GM12873 (cell line): ENCODE measurements around the gene PPIE.

Experiments
- CTCF ChIP-seq: IDR thresholded peaks from 2 replicates; pipeline ENCODE4 v1.5.1; 2012; ENCODE audit warnings: low read depth, mild to moderate bottlenecking, moderate library complexity, low read length, control low read depth; ENCODE audit not compliant: insufficient read depth; ENCODE audit errors: missing control alignments

PPIE gene

GRCh38 chr1:39800471-39800835 is 61.8 kb downstream of the PPIE start:
- TF ChIP-seq CTCF: no peak

- no peak for TF ChIP-seq CTCF
These were observed 64.0 kb downstream of the PPIE start for GRCh38 chr1:39802496-39803260.

- no peak for TF ChIP-seq CTCF
These were observed 66.7 kb downstream of the PPIE start for GRCh38 chr1:39805385-39805784.

- TF ChIP-seq CTCF: no peak
These were observed 70.3 kb downstream of the PPIE start for GRCh38 chr1:39808784-39809517.

DNA sequence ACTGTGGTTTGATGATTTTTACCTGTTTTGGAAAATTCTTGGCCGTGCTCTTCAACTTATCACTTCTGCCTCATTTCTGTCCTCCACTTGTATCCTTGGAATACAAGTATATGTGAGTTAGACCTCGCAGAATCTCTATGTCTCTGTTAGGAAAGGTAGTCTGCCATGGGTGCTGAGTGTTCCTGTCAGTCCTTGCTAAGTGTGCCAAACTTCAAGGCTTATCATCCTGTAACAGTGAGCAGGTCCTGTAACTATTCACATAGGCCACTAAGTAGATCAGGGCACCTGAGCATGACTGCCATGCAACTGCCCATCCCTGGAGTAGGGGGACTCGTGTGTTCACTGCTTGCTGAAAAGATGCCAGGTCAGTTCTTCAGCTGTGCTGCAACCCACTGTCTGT is 74.2 kb downstream of the PPIE start:
- TF ChIP-seq CTCF: no peak
